GM21526 (cell line): ENCODE results near the gene ABCB9.
A peak's percentile ranks its signal among the peaks of the same experiment; 100 is the strongest.
"Not testable (repeated sequence)": the region's sequence is repeated elsewhere in the genome, so short reads cannot be mapped to it uniquely, and the experiment has no call there.

Source experiments
- ATAC-seq: cut with Tn5 transposase; IDR thresholded peaks from one replicate; pipeline ENCODE4 v1.9.1; 2021; ENCODE audit warnings: moderate library complexity; ENCODE audit not compliant: unreplicated experiment, low FRiP score

ABCB9 gene

DNA sequence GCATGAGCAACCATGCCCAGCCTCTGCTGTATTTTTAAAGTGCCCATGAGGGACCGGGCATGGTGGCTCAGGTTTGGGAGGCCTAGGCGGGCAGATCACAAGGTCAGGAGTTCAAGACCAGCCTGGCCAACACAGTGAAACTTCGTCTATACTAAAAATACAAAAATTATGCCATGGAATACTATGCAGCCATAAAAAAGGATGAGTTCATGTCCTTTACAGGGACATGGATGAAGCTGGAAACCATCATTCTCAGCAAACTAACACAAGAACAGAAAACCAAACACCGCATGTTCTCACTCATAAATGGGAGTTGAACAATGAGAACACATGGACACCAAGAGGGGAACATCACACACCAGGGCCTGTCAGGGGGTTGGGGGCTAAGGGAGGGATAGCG lies 61.0 kb downstream of the ABCB9 start:
- not testable (repeated sequence) for ATAC-seq

DNA sequence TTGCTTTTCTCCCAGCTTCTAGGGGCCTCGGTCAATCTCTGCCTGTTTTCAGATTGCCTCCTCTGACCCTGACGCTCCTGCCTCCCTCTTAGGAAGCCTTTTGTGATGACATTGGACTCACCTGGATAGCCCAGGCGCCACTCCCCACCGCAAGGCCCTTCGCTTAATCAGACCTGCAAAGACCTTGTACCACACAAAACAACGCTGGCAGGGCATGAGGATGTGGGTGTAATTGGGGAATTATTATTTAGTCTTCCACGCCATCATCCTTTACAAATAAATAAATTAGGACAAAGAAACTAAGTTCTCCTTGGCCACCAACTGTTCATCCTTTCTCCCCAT lies 62.6 kb downstream of the ABCB9 start:
- no peak for ATAC-seq

DNA sequence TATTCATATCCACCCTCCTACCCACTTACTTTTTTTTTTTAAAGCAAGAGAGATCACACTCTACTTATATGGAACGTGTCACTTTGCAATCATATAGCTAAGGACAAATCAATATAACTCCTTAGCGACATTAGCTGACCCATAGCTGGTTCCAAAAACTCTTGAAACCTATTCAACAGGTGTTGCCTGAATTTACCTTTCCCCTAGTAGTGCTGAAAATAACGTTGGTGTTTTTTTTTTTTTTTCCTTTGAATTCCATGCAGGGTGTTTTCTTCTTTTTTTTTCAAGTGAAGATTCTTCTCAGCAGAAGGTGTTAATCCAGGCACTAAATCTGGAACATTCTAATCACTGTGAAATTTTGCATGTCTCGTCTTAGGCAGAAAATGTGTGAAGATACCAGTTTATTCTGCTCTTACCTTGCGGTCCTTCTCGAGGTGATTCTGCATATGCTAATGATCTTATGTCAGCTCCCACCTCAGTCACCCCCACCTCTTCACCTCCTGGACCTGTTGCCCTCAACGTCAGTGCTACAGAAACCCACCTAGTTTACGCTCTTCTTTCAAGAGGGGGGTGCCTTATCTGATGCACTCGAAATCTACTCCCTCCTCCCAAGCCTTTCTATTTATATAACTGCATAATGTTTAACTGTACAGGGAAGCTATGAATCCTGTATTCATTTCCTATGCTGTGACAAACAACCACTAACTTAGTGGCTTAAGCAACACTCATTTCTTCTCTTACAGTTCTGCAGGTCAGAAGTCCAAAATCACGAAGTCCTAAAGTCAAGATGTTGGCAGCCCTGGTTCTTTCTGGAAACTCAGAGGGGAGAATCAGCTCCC lies 63.2 kb downstream of the ABCB9 start:
- no peak for ATAC-seq

DNA sequence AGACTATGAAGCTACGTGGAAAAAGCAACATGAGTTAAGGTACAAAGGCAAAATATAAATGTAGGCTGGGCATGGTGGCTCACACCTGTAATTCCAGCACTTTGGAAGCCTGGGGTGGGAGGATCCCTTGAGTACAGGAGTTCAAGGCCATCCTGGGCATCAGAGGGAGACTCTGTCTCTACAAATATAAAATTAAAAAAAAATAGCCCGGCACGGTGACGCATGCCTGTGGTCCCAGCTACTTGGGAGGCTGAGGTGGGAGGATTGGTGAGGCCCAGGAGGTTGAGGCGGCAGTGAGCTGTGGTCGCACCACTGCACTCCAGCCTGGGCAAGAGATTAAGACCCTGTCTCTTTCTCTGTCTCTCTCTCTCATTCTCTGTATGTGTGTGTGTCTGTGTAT lies 66.4 kb downstream of the ABCB9 start:
- no peak for ATAC-seq

DNA sequence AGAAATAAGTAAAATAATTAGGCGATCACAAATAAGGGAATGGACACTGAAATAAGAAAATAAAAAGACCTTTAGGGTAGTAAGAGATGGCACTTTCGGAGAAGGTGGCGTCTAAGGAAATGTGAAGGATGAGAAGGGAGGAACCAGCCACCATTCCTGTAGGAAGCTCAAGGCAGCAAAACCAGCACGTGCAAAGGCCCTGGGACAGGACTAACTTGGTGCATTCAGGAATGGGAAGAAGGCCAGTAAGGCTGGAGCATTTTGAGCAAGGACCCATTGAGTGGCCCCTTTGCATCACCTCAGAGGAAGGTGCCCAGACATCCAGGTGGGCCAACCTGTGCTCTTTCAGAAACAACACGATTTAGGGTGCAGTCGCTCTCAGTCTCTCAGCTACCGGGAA lies 69.6 kb downstream of the ABCB9 start:
- no peak for ATAC-seq

DNA sequence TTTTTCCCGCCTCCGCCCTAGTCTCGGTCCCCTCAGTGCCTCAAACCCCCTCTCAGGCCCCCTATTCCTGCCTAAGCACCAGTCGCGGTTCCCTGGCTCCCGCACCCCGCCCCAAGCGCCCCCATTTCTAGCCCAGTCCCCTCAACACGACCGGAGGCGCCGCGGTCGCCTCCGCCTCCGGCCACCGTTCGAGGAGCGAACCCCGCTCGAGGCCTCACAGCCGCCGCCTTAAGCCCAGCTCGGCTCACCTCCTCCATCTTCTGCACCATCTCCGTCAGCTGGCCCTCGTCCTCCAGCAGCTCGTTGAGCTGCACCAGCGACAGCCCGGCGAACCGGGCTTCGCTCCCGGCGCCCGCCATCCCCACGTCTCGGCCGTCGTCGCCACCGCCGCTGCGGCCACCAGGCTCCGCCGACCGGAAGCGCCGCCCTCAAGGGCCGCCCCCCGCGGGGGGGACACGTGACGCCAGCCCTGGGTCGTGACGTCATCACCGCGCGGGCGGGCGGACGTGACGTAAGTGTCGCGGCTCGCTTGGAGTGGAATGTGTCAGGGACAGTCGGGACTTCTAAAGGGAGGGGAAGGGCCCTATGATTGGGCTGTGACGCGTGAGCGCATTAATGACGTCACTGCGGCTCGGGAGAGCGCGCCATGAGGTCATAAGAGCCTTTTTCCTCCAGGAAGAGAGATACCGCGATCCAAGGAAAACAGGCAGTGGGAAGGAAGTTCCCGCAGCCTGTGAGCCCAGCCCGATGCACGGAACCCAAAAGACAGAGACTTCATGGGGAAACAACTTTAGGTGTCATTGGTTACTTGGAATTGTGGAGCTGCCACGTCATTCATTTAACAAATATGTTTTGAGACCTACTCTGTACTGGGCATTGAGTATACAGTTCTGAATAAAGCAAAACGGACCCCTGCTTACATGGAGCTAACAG lies 70.3 kb downstream of the ABCB9 start, which contains the start of gene VPS37B:
Gene VPS37B, minus strand, starts transcription at position 421 of the 933 bp plus-strand sequence. Its CDS starts 62 bp downstream, at position 359.
- ATAC-seq: peak; percentile 44

DNA sequence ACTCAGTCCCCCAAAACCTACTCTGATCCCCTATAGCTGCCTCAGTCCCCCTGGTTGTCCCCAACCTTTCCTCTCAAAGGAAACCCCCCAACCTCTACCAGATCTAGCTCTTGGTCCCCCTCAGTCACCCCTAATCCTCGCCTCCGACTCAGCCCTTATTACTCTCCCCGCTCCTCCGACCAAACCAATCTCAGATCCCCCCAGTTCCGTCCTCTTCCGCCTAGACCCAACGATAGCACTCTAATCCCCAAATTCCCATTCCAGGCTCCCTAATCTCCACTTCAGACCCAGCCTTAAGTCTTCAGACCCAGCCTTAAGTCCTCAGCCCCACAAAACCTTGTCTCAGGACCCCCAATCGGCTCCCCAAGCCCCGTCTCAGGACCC lies 71.0 kb downstream of the ABCB9 start:
- no peak for ATAC-seq

DNA sequence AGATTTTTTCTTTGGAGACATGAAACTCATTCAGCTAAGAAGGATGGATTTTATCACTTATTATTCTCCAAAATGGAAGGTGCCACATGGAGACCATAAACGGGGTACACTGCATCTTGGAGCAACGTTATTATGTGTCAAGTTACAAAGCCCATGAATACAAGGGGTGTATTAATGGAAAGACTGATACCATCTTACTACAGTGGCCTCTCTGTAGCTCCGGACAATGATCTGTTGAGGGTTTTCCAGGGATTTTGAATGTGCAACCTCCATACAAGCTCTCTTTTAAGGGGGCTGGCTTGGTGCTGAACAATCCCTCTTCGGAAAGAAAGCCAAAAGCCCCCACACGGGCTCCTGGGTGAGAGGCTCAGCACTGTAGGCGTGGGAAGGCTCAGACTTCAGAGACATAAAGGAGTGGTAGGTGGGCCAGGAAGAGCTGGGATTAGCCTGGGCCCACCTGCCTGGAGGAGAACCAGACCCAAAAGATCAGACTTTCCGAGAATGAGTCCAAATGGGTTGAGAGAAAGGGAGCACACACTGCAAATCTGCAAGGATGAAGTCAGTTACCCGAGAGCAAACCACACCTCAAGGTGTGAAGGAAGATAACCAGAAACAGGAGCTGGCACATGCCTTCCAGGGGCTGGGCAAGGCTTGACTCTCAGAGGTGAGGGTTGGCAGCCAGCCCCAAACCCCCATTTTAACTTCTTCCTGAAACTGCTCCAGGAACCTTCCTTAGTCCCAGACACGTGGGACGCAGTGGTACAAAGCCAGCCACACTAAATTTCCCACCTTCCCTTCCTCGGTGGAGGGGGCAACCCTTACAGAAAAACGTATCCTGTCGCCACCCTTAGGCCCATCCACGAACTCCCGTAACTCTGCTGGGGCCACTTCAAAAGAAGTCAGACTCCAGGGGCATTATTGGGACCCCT lies 71.8 kb downstream of the ABCB9 start:
- ATAC-seq: no peak

DNA sequence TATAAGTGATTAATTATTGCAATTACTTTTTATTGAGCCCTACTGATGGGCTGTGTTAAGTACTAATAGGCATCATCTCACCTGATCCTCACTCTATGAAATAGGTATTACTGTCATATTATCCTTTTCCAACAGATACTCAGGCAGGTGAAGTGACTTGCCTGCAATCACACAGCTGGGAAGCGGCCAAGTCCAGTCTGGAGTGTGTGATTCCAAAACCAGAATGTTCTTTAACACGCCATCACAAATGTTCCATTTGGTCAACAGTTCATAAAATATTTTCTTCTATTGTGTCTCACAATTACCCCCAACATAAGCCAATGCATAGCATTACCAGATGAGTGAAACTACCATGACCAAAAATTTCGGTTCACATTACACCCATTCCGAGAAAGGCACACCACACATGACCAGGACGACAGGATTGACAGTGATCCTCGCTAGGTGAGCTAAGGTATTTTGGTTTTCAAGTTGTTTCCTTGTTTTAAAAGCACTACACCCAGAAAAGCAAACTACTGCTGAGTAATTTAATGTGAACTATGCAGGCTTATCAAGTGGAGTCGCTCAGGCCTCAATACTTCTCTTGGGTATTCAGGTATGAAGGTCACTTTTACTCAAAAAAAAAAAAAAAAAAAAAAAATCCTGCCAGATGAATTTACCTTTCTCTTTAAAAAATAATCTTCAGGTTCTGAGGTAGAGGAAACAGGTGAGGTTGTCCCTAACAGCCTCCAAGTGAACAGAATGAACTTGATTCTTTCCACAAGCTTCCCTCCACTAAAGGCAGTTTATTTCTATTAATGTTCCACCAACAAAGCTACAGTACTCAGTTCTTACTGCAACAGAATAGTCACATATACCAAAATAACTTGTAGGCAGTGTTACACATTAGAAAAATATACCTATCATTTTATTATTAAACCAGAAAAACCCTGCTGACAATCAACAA lies 72.8 kb downstream of the ABCB9 start:
- ATAC-seq: no peak

DNA sequence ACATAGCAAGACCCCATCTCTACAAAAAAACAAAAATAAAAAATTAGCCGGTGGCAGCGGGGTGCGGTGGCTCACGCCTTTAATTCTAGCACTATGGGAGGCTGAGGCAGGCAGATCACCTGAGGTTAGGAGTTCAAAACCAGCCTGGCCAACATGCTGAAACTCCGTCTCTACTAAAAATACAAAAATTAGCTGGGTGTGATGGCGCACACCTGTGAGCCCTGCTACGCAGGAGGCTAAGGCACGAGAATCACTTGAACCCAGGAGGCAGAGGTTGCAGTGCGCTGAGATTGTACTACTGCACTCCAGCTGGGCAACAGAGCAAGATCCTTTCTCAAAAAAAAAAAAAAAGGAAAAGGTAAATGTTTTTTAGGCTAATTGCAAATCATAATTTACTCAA lies 73.5 kb downstream of the ABCB9 start:
- not testable (repeated sequence) for ATAC-seq

DNA sequence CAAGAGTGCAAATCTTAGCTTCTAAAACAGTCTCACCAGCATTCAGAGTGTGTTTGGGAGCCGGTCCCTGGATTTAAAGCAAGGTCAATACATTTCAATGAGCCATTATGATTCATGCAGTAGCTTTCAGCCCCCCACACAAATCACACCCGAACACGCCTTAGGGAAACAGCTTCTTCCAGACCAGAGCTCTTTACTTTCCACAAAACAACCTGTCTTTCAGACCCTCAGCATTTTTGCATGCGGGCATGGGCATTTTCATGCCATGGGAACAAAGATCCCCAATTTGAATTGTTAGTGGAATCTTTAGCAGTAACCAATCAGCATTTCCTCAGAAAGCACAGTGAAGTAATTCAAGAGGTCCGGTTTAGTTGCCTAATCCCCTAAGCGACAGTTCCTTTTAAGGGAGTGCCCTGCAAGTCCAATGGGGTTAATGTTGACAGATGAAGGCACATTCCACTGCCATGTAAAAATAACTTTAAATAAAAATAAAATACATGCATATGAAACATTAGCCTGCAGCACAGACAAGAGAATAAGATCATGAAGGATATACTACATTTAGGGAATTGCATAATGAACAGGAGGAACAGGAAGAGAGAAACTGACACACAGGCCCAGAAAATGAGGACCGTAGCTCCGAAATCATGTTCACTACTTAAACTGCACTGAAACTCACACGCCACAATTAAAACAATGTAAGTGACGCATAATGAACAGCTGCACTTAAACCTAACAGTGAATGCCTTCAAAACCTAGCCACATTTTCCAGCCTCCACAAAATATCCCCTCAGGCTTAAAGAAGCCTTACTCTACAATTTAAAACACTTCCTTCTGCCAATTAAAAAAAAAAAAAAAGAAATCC lies 74.4 kb downstream of the ABCB9 start:
- no peak for ATAC-seq

DNA sequence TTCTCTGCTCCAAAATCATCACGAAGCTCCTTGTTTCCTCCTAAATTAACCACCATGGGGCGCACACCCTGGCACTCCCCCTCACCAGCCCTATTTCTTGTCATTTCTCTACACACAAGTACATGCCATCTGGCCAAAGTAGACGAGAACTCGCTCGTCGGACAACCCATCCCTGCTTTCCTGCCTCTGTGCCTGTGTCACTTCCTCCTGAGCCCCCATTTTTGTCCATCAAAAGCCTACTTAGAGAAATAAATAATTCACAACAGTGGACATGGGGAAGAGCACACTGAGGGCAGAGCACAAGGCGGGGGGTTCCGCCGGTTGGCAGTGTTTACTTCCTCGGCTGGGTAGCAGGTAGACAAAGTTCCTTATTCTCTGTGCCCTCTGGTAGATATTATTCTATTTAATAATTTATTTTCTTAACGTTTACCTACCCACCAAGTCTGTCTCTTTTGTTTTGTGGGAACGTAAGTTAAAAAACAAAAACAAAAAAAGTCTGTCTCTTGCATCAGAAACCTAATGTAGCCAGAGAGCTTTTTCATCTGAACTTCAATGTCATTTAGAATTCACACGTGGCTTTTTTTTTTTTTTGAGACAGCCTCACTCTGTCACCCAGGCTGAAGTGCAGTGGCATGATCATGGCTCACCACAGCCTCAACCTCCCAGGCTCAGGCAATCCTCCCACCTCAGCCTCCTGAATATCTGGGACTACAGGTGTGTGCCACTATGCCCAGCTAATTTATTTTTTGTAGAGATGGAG lies 76.3 kb downstream of the ABCB9 start:
- no peak for ATAC-seq

DNA sequence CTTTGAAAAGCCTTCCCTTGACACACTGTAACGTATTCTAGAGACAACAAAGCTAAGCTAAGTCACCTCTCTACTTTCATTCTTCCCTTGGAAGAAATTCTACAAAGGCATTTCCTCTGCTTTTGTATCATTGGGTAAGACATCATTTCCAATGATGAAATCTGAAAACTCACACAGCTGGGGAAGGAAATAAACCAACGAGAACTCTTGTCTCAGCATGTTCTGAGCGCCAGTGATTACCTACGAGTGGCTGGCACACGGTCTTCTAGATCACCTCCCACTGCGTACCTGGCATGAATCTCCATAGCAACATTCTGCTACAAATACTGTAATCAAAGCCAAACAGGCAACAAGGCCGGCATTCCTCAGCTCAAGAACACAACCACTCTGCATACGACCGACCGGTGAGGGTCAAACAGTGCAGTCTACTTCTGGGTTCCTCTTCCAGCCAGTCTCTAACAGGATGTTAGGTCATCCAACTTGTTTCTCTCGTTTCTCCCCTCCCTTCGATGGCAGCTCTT lies 78.0 kb downstream of the ABCB9 start:
- no peak for ATAC-seq

DNA sequence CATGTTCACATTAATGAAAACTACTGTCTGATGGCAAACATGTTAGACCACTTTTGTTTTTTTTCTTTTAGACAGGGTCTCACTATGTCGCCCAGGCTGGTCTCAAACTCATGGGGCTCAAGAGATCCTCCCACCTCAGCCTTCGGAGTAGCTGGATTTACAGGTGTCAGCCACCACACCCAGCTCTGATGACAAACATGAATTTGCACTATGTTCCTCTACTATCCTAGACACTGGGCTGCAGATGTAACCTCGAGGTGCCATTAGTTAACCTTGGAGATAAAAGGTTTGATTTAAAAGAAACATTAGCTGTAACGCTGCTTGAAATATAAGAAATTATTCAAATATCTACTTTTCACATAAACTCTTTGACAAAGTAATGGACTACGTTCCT lies 78.4 kb downstream of the ABCB9 start:
- peak; percentile 25 for ATAC-seq

DNA sequence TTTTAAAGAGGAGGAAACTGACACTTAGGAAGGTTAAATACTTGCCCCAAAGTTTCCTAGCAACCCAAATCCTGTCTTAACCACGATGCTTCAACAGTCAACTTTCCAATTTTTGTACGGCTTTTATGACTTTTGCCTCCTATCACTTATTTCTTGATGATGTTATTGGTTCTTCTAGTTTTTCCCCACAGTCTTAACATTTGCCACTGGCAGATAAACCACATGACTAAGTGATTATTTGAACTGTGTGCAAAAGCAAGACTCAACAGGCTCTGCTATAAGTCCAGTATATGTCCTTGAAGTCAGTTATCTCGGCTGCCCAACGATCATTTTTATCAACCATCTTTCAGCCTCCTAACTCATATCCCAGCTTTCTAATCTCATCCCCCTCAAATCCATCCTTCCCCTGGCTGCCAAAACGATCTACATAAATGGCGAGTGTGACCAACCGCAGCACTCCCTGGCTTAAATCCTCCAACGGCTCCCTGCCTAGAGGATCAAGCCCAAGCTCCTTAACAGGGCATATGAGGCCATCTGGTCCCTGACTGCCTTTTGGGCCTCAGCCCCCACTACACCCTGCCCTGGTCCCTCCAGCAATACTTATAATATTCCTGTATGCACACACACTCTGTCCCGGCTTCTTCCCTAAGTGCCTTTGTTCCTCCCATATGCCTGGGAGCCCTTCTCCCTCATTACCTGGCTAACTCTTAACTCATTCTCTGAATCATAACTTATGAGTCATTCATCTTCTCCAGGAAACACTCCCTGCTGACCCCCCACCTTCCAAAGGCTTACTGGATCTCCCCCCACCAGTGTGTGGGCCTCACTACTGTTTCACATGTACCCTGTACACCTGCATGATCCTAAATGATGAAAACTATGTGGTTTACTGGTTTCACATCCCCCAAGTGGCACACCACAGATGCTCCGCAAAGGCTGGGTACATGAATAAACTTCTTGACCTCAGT lies 79.1 kb downstream of the ABCB9 start:
- peak; percentile 60 for ATAC-seq

DNA sequence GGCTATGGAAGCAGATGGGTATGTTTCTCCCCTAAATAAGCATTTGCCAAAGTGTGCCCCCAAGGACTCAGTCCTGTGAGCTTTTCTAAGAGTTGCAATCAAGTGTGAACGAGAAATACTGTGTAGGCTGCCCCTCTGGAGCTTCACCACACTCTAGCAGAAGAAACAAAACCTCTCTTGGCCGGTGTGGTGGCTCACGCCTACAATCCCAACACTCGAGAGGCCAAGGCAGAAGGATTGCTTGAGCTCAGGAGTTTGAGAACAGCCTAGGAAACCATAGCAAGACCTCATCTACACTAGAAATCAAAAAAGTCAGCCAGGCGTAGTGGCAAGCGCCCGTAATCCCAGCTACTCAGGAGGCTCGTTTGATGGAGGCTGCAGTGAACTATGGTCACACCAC lies 80.1 kb downstream of the ABCB9 start:
- no peak for ATAC-seq
